HepG2 (cell line): ENCODE data around the gene R3HCC1L. TPM values are rescaled to one million over a fixed set of nuclear protein-coding genes. Genes with fewer than 3 reads are reported as not detected.

Experiments
- ATAC-seq: fragments of 200-7000 bp; cut with Tn5 transposase; 3 replicates; pipeline ENCODE4 v1.9.1; 2020; ENCODE audit warnings: mild to moderate bottlenecking, moderate library complexity
- BruUV-seq: library from RNA; stranded (reverse); fragments of 400-500 nt; replicated peaks from 2 replicates; lab custom pipeline; 2021; lab: Mats Ljungman, UMichigan
- CTCF ChIA-PET: fragments of 300-600 bp; formaldehyde crosslinking; extraction: SDS; loops from one replicate; lab custom pipeline; 2021; ENCODE audit warnings: low total read pairs, inconsistent platforms, low intra/inter-chr PET ratio; lab: Yijun Ruan, JAX
- POLR2A ChIA-PET: fragments of 350-600 bp; sonication (Branson Sonifier 250); formaldehyde crosslinking; loops from one replicate; lab custom pipeline; 2020; ENCODE audit warnings: antibody characterized with exemption, inconsistent platforms; lab: Yijun Ruan, JAX
- DNase-seq: peaks from one replicate; pipeline ENCODE4 v3.0.0-alpha.2; 2015; ENCODE audit warnings: low spot score
- FAIRE-seq: peaks from 3 replicates; lab custom pipeline; 2011; peaks lifted over from hg19 to GRCh38; lab: Jason Lieb, UNC
- H2AFZ ChIP-seq: one replicate; pipeline ENCODE4 v1.6.1; 2011; ENCODE audit warnings: low read length, inconsistent platforms
- H3K27ac ChIP-seq: fragments of 300-600 bp; 3 replicates; pipeline ENCODE4 v1.8.0; 2011; ENCODE audit warnings: mixed run types, mild to moderate bottlenecking, mixed read lengths, low read length, inconsistent platforms; ENCODE audit not compliant: insufficient read depth; ENCODE audit errors: extremely low read length
- H3K27me3 ChIP-seq, 2 experiments: fragments of 200-600 bp in 1 of 2; 2 replicates in 1 of 2; 3 replicates in 1 of 2; pipeline versions ENCODE4 v1.6.0 to v1.8.0; 2011; ENCODE audit warnings: low read length in 2 of 2, mild to moderate bottlenecking in 2 of 2, moderate library complexity in 2 of 2, inconsistent platforms in 1 of 2; ENCODE audit not compliant: insufficient read depth in 2 of 2, control insufficient read depth in 1 of 2
- H3K36me3 ChIP-seq, 2 experiments: fragments of 200-600 bp in 1 of 2; replicated peaks in 1 of 2; 2 replicates in 1 of 2; 3 replicates in 1 of 2; pipeline versions ENCODE4 v1.5.1 to v1.8.0; 2011; ENCODE audit warnings: low read length in 2 of 2, inconsistent platforms in 1 of 2; ENCODE audit not compliant: insufficient read depth in 2 of 2, control insufficient read depth in 1 of 2
- H3K4me1 ChIP-seq: 2 replicates; pipeline ENCODE4 v1.5.1; 2012; ENCODE audit warnings: low read length, inconsistent platforms; ENCODE audit not compliant: insufficient read depth
- H3K4me2 ChIP-seq: 2 replicates; pipeline ENCODE4 v1.6.0; 2011; ENCODE audit warnings: low read depth, low read length, inconsistent platforms
- H3K4me3 ChIP-seq, 3 experiments: fragments of 200-600 bp in 1 of 3; sonication (generic), shearing (Covaris generic) in 1 of 3; replicated peaks in 1 of 3; 2 replicates each; pipeline ENCODE4 v1.5.1; 2011 to 2016; ENCODE audit warnings: low read length in 3 of 3, inconsistent platforms in 2 of 3, low read depth in 2 of 3, mild to moderate bottlenecking in 2 of 3, control low read depth in 1 of 3, mixed read lengths in 1 of 3; ENCODE audit not compliant: insufficient read depth in 1 of 3
- H3K79me2 ChIP-seq: one replicate; pipeline ENCODE4 v1.6.1; 2011; ENCODE audit warnings: low read length, inconsistent platforms; ENCODE audit not compliant: insufficient read depth
- H3K9ac ChIP-seq: 2 replicates; pipeline ENCODE4 v1.6.0; 2011; ENCODE audit warnings: mild to moderate bottlenecking, low read depth, low read length, inconsistent platforms; ENCODE audit not compliant: insufficient read depth
- H3K9me3 ChIP-seq: 2 replicates; pipeline ENCODE4 v1.5.1; 2012; ENCODE audit warnings: mild to moderate bottlenecking, low read length
- H4K20me1 ChIP-seq: 2 replicates; pipeline ENCODE4 v1.6.0; 2011; ENCODE audit warnings: inconsistent platforms, mild to moderate bottlenecking, low read length, moderate library complexity; ENCODE audit not compliant: insufficient read depth
- CENPT ChIP-seq: sonication (generic); formaldehyde crosslinking; IDR thresholded peaks from 2 replicates; pipeline ENCODE4 v1.8.0; 2022; ENCODE audit warnings: low read depth, mild to moderate bottlenecking, moderate library complexity, missing genetic modification reagents
- DPF2 ChIP-seq: sonication (generic); formaldehyde crosslinking; IDR thresholded peaks from 2 replicates; pipeline ENCODE4 v1.4.0; 2020; ENCODE audit warnings: mild to moderate bottlenecking, low read depth, missing genetic modification reagents, borderline replicate concordance
- FOXP1 ChIP-seq, 2 experiments: fragments of 450-650 bp in 1 of 2; IDR thresholded peaks; 2 replicates each; pipeline ENCODE4 v1.6.1; 2017 to 2018; ENCODE audit warnings: antibody characterized with exemption in 1 of 2
- HOXA7 ChIP-seq: sonication (generic); formaldehyde crosslinking; IDR thresholded peaks from 2 replicates; pipeline ENCODE4 v1.8.1; 2022; ENCODE audit warnings: mild to moderate bottlenecking, missing genetic modification reagents, moderate library complexity
- MED13 ChIP-seq: sonication (generic); formaldehyde crosslinking; IDR thresholded peaks from 2 replicates; pipeline ENCODE4 v1.5.0; 2020; ENCODE audit warnings: missing genetic modification reagents
- POLR2AphosphoS5 ChIP-seq: IDR thresholded peaks from 2 replicates; pipeline ENCODE4 v1.6.1; 2012; ENCODE audit warnings: low read depth, low read length
- PRMT3 ChIP-seq: sonication (generic); formaldehyde crosslinking; IDR thresholded peaks from 2 replicates; pipeline ENCODE4 v1.8.1; 2022; ENCODE audit warnings: low read depth, mild to moderate bottlenecking, moderate library complexity, missing genetic modification reagents, borderline replicate concordance
- ZBTB40 ChIP-seq, 2 experiments: fragments of 450-650 bp in 1 of 2; sonication (generic) in 1 of 2; formaldehyde crosslinking in 1 of 2; IDR thresholded peaks; 2 replicates each; pipeline versions ENCODE4 v1.6.1 to v1.8.0; 2016 to 2022; ENCODE audit warnings: antibody characterized with exemption in 1 of 2, mild to moderate bottlenecking in 1 of 2, missing genetic modification reagents in 1 of 2
- ZNF333 ChIP-seq: sonication (generic); formaldehyde crosslinking; IDR thresholded peaks from 2 replicates; pipeline ENCODE4 v1.4.0; 2020; ENCODE audit warnings: mild to moderate bottlenecking, missing genetic modification reagents, borderline replicate concordance
- ZNF605 ChIP-seq: sonication (generic); formaldehyde crosslinking; IDR thresholded peaks from 2 replicates; pipeline ENCODE4 v1.8.0; 2022; ENCODE audit warnings: mild to moderate bottlenecking, missing genetic modification reagents
- WGBS: methylation state at CpG from one replicate; pipeline ENCODE4 v1.1.6; 2017; ENCODE audit warnings: low lambda C conversion rate; 5-methylcytosine and 5-hydroxymethylcytosine counted together
- in situ Hi-C: cut with HindIII; loops from 2 replicates; pipeline ENCODE4 v1.10.0; 2017; ENCODE audit warnings: low pct_unique_long_range_greater_than_20kb; ENCODE audit not compliant: extremely low pct_ligation_motif_present
- intact Hi-C: fragments of 100-400 bp; cut with micrococcal nuclease; formaldehyde crosslinking; loops from one replicate; pipeline ENCODE4 v1.10.0; 2022; ENCODE audit not compliant: unreplicated experiment
- polyA plus RNA-seq, 8 experiments: library from polyadenylated mRNA; depleted of rRNA in 3 of 8; stranded (reverse) in 7 of 8; unstranded in 1 of 8; fragments of >200 nt; fragmentation: Illumina TruSeq in 4 of 8; extraction: Trizol in 4 of 8; gene quantifications; 2 replicates each; pipeline versions ENCODE4 v1.2.1 to v1.2.3, GENCODE V29; 2011 to 2016; ENCODE audit warnings: low read depth in 4 of 8, missing spikeins in 1 of 8, mixed read lengths in 1 of 8; ENCODE audit not compliant: insufficient read depth in 1 of 8
- total RNA-seq, 5 experiments: library from RNA; depleted of rRNA; stranded (reverse); fragments of >200 nt; fragmentation: Illumina TruSeq; extraction: Trizol; gene quantifications; 2 replicates each; pipeline ENCODE4 v1.2.3, GENCODE V29; 2016; ENCODE audit warnings: low read depth in 1 of 5

Gene R3HCC1L
- total and polyA plus RNA-seq, 2 of the 13 experiments (the other 11 are each of a cell fraction or from before 2014, with no cell fraction given): 6.5 to 12.2 TPM

- no peak overlapping the region for H3K4me2 ChIP-seq
- TF ChIP-seq HOXA7: no peak
- TF ChIP-seq DPF2 (CRISPR knock-in tag): no peak
- TF ChIP-seq PRMT3 (CRISPR knock-in tag): no peak
- no peak for TF ChIP-seq ZNF333 (CRISPR knock-in tag)
- FAIRE-seq (no peak), ATAC-seq (no peak), DNase-seq (no peak)
- H3K9me3 ChIP-seq: no peaks in the 10 kb centered on the region
- H4K20me1 ChIP-seq: no peaks in the 10 kb centered on the region
- ChIA-PET CTCF (no interaction called here), POLR2A (no interaction called here)
- no peak overlapping the region for H3K4me3 ChIP-seq
- no peak overlapping the region for H3K9ac ChIP-seq
- H3K36me3 ChIP-seq: no peaks in the 10 kb centered on the region
- BruUV-seq: no TSS peak
- H3K27ac ChIP-seq: no peak overlapping the region
- WGBS: 10% methylated on average over 6 of the region's 6 CpGs
- in situ Hi-C loops: no loop called here
- no peaks in the 10 kb centered on the region for H3K79me2 ChIP-seq
- H3K27me3 ChIP-seq: peaks cover 2 to 39% of the 10 kb centered on the region in 2 experiments; a peak in 3 of 5 replicates
- no peaks in the 10 kb centered on the region for H3K4me1 ChIP-seq
- intact Hi-C loops: no loop called here
- H2AFZ ChIP-seq: no peak overlapping the region
Observed at GRCh38 chr10:98097616-98098015, 36.8 kb upstream of the R3HCC1L start.

- H3K4me1 ChIP-seq: no peaks in the 10 kb centered on the region
- no peaks in the 10 kb centered on the region for H4K20me1 ChIP-seq
- H3K79me2 ChIP-seq: no peaks in the 10 kb centered on the region
- ChIA-PET CTCF (no interaction called here), POLR2A (no interaction called here)
- BruUV-seq: no TSS peak
- in situ Hi-C loops (no loop called here), intact Hi-C loops (no loop called here)
- no peak overlapping the region for H3K27ac ChIP-seq
- peaks cover 2 to 39% of the 10 kb centered on the region in 2 experiments; a peak in 3 of 5 replicates for H3K27me3 ChIP-seq
- H3K36me3 ChIP-seq: no peaks in the 10 kb centered on the region
- no peak overlapping the region for H3K9ac ChIP-seq
- no peak overlapping the region for H3K4me3 ChIP-seq
- H3K9me3 ChIP-seq: no peaks in the 10 kb centered on the region
- H3K4me2 ChIP-seq: no peak overlapping the region
- ATAC-seq: no peak
- no peak for FAIRE-seq
- WGBS: 10% methylated on average over 5 of the region's 6 CpGs
- H2AFZ ChIP-seq: no peak overlapping the region
- no peak for DNase-seq
- TF ChIP-seq CENPT (CRISPR knock-in tag) (no peak), MED13 (CRISPR knock-in tag) (no peak), FOXP1 (IDR thresholded peaks at IDR 0.05) (no peak), FOXP1 (CRISPR knock-in tag; IDR thresholded peaks at IDR 0.05) (no peak), ZNF605 (no peak), ZBTB40 (IDR thresholded peaks at IDR 0.05) (no peak), ZBTB40 (CRISPR knock-in tag; IDR thresholded peaks at IDR 0.05) (no peak), POLR2AphosphoS5 (no peak)
Observed at GRCh38 chr10:98098247-98098646, 36.2 kb upstream of the R3HCC1L start.
